HG03342 (cell line): ENCODE results near the gene TRIM3.
"Not testable (repeated sequence)": the region's sequence is repeated elsewhere in the genome, so short reads cannot be mapped to it uniquely, and the experiment has no call there.

Experiments
- ATAC-seq: cut with Tn5 transposase; IDR thresholded peaks from one replicate; pipeline ENCODE4 v1.9.1; 2021; ENCODE audit warnings: mild to moderate bottlenecking, moderate library complexity; ENCODE audit not compliant: unreplicated experiment

TRIM3 gene

GRCh38 chr11:6473451-6474412, at the start of gene TRIM3:
Gene TRIM3, minus strand, starts transcription at chr11:6473941. Its CDS starts 8,246 bp downstream, at chr11:6465695.
- ATAC-seq, result peak; percentile 44

GRCh38 chr11:6523253-6523652, 49.5 kb upstream of the TRIM3 start:
- no peak for ATAC-seq

GRCh38 chr11:6521946-6522345, 48.2 kb upstream of the TRIM3 start:
- ATAC-seq, result not testable (repeated sequence)

- ATAC-seq, result no peak
These were observed 46.5 kb upstream of the TRIM3 start for GRCh38 chr11:6520265-6520664.

GRCh38 chr11:6516865-6517264, 43.1 kb upstream of the TRIM3 start:
- ATAC-seq, result no peak

- ATAC-seq, result no peak
These were observed 32.0 kb upstream of the TRIM3 start for GRCh38 chr11:6505577-6506240.

GRCh38 chr11:6504166-6504565, 30.4 kb upstream of the TRIM3 start:
- ATAC-seq, result no peak

- no peak for ATAC-seq
These were observed 28.6 kb upstream of the TRIM3 start for GRCh38 chr11:6502382-6502781.

- ATAC-seq, result no peak
These were observed 24.8 kb upstream of the TRIM3 start for GRCh38 chr11:6498544-6498943.

GRCh38 chr11:6498121-6498520, 24.4 kb upstream of the TRIM3 start:
- no peak for ATAC-seq

GRCh38 chr11:6497069-6497839, 23.5 kb upstream of the TRIM3 start, which contains the start of gene DNHD1:
Gene DNHD1, plus strand, starts transcription at chr11:6497280. Its CDS starts 936 bp downstream, at chr11:6498216.
- no peak for ATAC-seq

- no peak for ATAC-seq
These were observed 15.6 kb upstream of the TRIM3 start for GRCh38 chr11:6489306-6489705.

- no peak for ATAC-seq
These were observed 15.1 kb upstream of the TRIM3 start for GRCh38 chr11:6488821-6489220.

- ATAC-seq, result no peak
These were observed 14.6 kb upstream of the TRIM3 start for GRCh38 chr11:6488342-6488741.

GRCh38 chr11:6486938-6487337, 13.2 kb upstream of the TRIM3 start:
- no peak for ATAC-seq

GRCh38 chr11:6486256-6486655, 12.5 kb upstream of the TRIM3 start:
- ATAC-seq, result no peak

GRCh38 chr11:6485661-6486060, 11.9 kb upstream of the TRIM3 start:
- ATAC-seq, result no peak

- ATAC-seq, result no peak
These were observed 9.3 kb upstream of the TRIM3 start for GRCh38 chr11:6483015-6483414.

- ATAC-seq, result no peak
These were observed 8.7 kb upstream of the TRIM3 start for GRCh38 chr11:6482441-6482840.

GRCh38 chr11:6481924-6482275, 8.2 kb upstream of the TRIM3 start:
- ATAC-seq, result no peak
